NCI-H1694 (cell line): ENCODE data around the gene LRRIQ4.
A peak's percentile ranks its signal among the peaks of the same experiment; 100 is the strongest.

Source experiments
- DNase-seq: peaks from one replicate; lab custom pipeline; 2025; lab: John Stamatoyannopoulos, UW

Gene LRRIQ4

DNA sequence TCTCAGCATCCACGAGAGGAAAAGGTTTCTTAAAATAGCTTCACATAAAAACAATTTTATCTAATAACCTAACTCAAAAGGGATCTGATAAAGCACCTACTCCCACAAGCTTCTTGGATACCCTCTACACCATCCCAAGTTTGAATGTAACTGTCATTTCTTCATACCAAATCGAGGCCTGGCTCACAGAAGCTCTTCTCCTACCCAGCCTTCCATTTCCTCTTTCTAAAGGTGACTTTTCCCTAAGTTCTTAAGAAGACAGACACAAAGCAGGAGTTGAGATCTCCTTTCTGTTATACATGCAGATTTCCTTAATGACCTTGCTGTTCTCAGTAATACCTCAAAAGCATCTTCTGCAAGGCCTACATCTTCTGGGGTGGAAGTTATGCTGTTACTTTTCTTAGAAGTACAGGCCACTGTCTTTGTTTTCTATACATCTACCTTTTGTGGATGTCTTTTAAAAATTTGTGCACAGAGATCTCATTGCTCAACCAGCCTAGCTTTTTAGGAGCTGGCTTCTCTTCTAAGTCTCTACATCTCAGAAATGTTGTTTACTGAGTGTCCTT, 3.4 kb upstream of the LRRIQ4 start:
- DNase-seq, result no peak

GRCh38 chr3:169811631-169812331, 889 bp upstream of the LRRIQ4 start:
- DNase-seq, result no peak

DNA sequence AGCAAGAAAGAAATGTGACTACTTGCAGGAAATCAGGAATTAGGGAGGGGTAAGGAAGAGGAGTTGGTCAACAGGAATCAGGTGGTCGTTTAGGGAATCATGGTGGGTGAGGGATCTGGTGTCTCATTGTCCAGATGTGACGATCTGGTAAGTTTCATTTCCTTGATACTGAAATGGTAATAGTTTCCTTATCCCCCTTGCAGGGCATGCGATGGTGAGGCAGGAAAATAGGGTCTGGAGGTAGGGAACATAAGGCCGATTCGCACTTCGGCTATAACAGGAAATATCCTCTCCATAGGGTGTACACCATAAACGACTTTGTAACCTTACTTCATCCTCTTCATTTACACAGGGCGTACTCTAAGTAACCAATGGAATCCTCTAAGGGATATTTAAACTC, 608 bp downstream of the LRRIQ4 start:
- no peak for DNase-seq

- DNase-seq, result peak; percentile 43
These were observed 1.3 kb downstream of the LRRIQ4 start for GRCh38 chr3:169813757-169814517.

DNA sequence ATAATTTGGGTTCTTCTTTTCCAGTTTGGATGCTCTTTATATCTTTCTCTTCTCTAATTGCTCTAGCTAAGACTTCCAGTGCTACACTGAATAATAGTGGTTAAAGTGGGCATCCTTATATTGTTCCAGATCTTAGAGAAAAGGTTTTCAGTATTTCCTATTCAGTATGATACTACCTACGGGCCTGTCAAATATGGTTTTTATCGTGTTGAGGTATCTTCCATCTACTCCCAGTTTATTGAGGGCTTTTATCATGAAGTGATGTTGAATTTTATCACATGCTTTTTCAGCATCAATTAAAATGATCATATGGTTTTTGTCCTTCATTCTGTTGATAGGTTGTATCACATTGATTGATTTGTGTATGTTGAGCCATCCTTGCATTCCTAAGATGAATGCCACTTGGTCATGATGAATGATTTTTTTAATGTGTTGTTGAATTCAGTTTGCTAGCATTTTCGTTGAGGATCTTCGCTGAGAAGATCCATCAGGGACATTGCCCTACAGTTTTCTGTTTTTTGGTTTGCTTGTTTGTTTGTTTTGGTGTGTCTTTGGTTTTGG, 3.0 kb downstream of the LRRIQ4 start:
- no peak for DNase-seq

GRCh38 chr3:169818316-169818715, 5.6 kb downstream of the LRRIQ4 start:
- DNase-seq, result no peak

DNA sequence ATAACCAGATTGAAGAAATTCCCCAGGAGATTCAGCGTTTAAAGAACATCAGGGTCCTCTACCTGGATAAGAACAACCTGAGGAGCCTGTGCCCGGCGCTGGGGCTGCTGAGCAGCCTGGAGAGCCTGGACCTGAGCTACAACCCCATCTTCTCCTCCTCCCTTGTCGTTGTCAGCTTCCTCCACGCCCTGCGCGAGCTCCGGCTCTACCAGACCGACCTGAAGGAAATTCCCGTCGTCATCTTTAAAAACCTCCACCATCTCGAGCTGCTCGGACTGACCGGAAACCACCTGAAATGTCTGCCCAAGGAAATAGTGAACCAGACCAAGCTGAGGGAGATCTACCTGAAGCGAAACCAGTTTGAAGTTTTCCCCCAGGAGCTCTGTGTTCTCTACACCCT, 9.4 kb downstream of the LRRIQ4 start:
- no peak for DNase-seq

GRCh38 chr3:169822540-169822939, 9.9 kb downstream of the LRRIQ4 start:
- no peak for DNase-seq

DNA sequence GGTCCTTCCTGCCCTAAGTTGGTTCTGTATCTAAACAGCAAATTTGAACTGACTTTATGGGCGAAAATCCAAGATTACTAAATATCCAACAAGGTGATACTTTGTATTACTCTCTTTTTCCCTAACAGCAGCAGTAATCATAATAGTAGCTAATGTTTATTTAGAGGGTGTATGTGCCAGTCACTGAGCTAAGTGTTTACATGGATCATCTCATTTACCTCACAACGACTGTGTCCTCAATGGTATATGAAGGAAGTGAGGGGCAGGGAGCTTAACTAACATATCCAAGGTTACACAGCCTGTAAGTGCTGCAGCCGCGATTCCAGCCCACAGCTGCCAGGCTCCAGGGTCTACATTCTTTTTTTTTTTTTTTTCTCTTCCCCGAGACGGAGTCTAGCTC, 10.3 kb downstream of the LRRIQ4 start:
- no peak for DNase-seq

DNA sequence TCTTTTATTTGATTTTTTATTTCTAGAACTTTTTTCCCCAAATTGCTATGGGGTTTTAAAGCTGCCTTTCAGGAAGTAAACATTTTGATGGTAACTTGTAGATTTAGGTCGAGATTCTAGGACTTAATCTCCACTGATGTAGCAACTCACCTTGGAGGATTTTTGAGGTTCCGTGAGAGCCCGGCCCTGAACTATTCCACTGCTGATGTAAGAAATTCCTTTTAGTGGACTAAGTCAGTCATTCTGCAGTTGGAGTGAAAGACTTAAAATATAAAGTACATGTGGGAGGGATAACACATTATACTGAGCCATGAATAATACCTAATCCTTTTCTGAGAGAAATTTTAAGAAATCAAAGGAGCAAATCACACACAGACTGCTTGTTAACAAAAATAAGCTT, 12.6 kb downstream of the LRRIQ4 start:
- no peak for DNase-seq

- no peak for DNase-seq
These were observed 15.0 kb downstream of the LRRIQ4 start for GRCh38 chr3:169827712-169828111.

- no peak for DNase-seq
These were observed 22.9 kb downstream of the LRRIQ4 start for GRCh38 chr3:169835533-169835932.

DNA sequence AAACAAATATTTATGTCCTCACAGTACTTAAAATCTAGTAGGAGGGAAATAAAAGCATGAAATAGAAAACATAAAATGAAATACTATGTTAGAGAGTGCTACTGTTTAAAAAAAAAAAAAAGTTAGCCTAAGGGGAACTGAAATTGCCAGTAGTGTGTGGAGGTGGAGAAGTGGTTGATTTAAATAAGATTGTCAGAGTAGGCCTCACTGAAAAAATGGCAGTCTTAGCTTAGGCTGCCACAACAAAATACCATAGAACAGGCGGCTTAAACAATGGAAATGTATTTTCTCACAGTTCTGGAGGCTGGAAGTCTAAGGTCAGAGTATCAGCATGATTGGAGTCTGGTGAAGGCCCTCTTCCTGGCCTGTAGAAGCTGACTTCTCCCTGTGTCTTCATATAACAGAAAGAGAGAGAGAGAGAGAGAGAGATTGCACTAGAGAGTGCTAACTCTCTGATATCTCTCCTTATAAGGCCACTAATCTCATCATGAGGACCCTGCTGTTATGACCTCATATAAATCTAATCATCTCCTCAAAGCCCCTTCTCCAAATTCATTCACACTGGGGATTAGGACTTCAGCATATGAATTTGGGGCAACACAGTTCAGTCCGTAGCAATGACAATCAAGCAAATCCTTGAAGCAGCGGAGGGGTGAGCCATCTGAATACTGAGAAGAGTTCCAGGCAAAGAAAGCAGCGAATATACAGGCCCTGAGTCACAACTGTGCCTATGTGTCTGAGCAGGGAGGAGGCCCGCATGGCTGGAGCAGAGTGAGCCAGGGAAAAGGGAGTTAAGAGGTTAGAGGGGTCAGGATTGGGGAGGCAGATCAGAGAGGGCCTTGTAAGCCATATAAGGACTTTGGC, 23.6 kb downstream of the LRRIQ4 start:
- no peak for DNase-seq

GRCh38 chr3:169836942-169837275, 24.2 kb downstream of the LRRIQ4 start:
- DNase-seq, result no peak

GRCh38 chr3:169838511-169839030, 25.9 kb downstream of the LRRIQ4 start:
- no peak for DNase-seq

DNA sequence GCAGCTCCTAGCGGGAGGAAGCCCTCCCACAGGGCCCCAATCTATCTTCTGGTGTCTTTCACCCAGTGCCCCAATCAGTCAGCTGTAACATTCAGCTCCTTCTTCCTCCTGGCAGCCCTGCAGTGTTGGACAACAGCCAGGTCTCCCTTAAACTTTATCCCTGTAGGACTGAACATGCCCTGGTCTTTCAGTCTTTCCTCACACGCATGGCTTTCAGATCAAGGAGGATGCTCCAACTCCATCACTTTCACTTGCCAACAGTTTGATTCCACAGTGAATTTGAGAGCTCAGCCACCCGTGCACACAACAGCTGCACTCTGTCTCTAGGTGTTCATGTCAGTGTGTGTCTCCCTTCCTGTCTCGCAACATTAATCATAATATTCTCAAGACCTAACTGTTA, 28.5 kb downstream of the LRRIQ4 start:
- peak; percentile 11 for DNase-seq

- no peak for DNase-seq
These were observed 30.3 kb downstream of the LRRIQ4 start for GRCh38 chr3:169842960-169843359.

- no peak for DNase-seq
These were observed 34.0 kb downstream of the LRRIQ4 start for GRCh38 chr3:169846458-169847193.

- no peak for DNase-seq
These were observed 35.2 kb downstream of the LRRIQ4 start for GRCh38 chr3:169847896-169848295.

DNA sequence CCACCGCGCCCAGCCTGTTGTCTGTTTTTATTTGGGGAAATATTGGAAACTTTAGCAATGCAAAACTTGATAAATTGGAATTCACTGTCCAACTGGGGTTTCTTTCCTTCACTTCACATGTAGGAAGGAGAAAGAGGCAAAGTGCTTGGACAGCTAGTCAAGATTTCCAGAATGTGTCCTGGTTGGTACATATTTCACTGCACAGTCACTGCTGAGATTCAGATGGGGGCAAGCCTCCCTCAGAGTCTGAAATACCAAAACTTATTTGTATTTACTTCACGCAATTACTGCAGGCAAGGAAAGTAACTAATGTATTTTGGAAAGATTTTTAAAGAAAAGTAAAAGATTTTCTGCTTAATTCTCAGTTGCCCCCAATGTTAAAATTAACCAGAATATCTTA, 36.1 kb downstream of the LRRIQ4 start:
- DNase-seq, result no peak

- no peak for DNase-seq
These were observed 37.9 kb downstream of the LRRIQ4 start for GRCh38 chr3:169850618-169851017.
